Mucosa of descending colon (tissue), 3 donors: ENCODE measurements around the gene GPR101. TPM values are rescaled to one million over a fixed set of nuclear protein-coding genes. Genes with fewer than 3 reads are reported as not detected.

Experiments used
- ATAC-seq: fragments of 200-7000 bp; cut with Tn5 transposase; one replicate; pipeline ENCODE4 v1.9.1; 2020; ENCODE audit warnings: mild to moderate bottlenecking, moderate library complexity
- DNase-seq, 3 donors: peaks; one replicate each; pipeline ENCODE4 v3.0.0-alpha.2; 2020
- H3K36me3 ChIP-seq: fragments of 200-600 bp; one replicate; pipeline ENCODE4 v1.8.0; 2021; ENCODE audit warnings: low read depth, mild to moderate bottlenecking
- H3K4me1 ChIP-seq: fragments of 200-600 bp; one replicate; pipeline ENCODE4 v1.8.0; 2021; ENCODE audit warnings: low read depth, mild to moderate bottlenecking
- H3K4me3 ChIP-seq: fragments of 200-600 bp; one replicate; pipeline ENCODE4 v1.8.0; 2021; ENCODE audit warnings: mild to moderate bottlenecking
- H3K9me3 ChIP-seq: fragments of 200-600 bp; one replicate; pipeline ENCODE4 v1.8.0; 2021; ENCODE audit warnings: mild to moderate bottlenecking
- intact Hi-C, 2 donors: fragments of 100-400 bp; cut with DNase I in 1 of 2; cut with micrococcal nuclease in 1 of 2; formaldehyde crosslinking; loops; one replicate each; pipeline versions ENCODE4 v1.11.0 to v1.11.1; 2022; cut with DNase I, micrococcal nuclease
- total RNA-seq, 3 donors: library from RNA; stranded (reverse); fragmentation: NEBNext Ultra II Directional in 2 of 3; extraction: Animal tissue kit (Norgen Biotek cat#: 25700) in 2 of 3; gene quantifications; one replicate each; pipeline versions ENCODE4 v1.2.1 to v1.2.4, GENCODE V29; 2021 to 2023
- TF ChIP-seq, protein P1 (sequence below): fragments of 200-600 bp; IDR thresholded peaks from one replicate; pipeline ENCODE4 v1.8.0; 2022; ENCODE audit warnings: antibody characterized with exemption, mild to moderate bottlenecking
- donor health status: DM: no; HTN: no; CAD: no; lungs with moderate emphysema.
- donor health status: DM: no; HTN: no; CAD: no.
- donor health status: DM: no; HTN: yes; CAD: no.

The GPR101 gene
- total RNA-seq, 3 donors from 2014 or later: not detected

DNA sequence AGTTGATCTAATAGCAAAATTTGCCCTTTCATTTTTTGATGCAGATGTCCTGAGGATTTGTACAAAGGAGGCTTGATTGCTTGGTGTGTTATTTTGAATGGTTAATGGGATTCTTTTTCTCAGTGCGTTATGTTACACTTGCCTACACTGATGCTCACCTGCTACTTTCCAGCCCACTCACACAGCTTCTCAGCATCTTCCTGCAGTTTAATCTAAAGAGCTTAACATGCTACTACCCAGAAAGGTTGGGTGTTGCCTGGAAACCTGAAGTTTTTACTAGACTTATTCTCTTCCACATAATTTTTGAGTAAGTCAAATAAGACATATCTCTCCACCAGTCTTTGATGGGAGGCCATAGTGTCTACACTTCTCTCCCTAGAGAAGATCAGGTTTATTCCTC, 9.9 kb upstream of the GPR101 start:
- ATAC-seq (no peak), DNase-seq (no peak)
- TF ChIP-seq, protein P1, sequence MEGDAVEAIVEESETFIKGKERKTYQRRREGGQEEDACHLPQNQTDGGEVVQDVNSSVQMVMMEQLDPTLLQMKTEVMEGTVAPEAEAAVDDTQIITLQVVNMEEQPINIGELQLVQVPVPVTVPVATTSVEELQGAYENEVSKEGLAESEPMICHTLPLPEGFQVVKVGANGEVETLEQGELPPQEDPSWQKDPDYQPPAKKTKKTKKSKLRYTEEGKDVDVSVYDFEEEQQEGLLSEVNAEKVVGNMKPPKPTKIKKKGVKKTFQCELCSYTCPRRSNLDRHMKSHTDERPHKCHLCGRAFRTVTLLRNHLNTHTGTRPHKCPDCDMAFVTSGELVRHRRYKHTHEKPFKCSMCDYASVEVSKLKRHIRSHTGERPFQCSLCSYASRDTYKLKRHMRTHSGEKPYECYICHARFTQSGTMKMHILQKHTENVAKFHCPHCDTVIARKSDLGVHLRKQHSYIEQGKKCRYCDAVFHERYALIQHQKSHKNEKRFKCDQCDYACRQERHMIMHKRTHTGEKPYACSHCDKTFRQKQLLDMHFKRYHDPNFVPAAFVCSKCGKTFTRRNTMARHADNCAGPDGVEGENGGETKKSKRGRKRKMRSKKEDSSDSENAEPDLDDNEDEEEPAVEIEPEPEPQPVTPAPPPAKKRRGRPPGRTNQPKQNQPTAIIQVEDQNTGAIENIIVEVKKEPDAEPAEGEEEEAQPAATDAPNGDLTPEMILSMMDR: no peak
- intact Hi-C loops: no loop called here
- no peaks in the 10 kb centered on the region for H3K36me3 ChIP-seq
- H3K4me1 ChIP-seq: no peaks in the 10 kb centered on the region
- no peak overlapping the region for H3K4me3 ChIP-seq
- no peaks in the 10 kb centered on the region for H3K9me3 ChIP-seq

DNA sequence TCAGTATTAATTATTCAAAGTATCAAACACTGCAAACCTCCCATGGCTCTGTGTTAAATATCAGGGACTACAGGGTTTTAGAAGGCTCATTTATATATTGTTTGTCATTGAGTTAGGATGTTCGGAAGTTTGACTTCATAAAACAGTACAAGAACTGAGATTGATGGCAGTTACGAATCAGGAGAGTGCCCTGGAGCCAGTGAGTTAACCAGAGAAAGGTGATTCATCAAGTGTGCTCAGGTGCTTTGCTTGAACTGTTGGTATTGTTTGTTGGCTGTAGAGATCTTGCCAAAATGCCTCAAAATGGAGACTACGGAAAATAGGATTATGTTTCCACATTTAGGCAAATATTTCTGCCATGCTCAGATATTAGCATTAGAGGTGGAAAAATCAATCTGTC, 7.5 kb upstream of the GPR101 start:
- DNase-seq (no peak), ATAC-seq (no peak)
- H3K9me3 ChIP-seq: no peaks in the 10 kb centered on the region
- H3K4me3 ChIP-seq: no peak overlapping the region
- TF ChIP-seq, protein P1: no peak
- no peaks in the 10 kb centered on the region for H3K4me1 ChIP-seq
- no peaks in the 10 kb centered on the region for H3K36me3 ChIP-seq
- intact Hi-C loops: no loop called here

DNA sequence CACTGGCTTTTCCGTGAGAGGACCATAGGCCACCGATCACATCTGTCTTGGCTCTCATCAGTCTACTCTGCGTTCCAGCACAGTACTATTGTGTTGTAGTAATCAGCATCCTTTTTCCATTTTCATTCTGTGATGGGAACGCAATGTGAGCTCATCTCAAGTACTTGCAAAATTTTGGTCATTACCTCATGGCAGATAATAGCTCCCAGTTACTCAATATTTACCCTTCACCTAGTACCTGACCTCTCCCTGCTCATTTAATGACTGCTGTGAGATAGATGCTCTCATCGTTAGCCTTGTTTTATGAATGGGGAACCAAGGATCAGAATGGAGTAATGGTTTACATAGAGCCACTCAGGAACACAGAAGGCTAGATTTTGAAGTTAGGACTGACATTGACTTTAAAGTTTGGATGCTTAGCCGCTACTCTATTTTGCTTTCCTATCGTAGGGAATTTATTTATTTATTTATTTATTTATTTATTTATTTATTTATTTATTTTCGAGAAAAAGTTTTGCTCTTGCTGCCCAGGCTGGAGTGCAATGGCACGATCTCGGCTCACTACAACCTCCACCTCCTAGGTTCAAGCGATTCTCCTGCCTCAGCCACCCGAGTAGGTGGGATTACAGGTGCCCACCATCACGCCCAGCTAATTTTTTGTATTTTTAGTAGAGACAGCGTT, 6.5 kb upstream of the GPR101 start:
- Histone ChIP-seq H3K9me3 (no peaks in the 10 kb centered on the region), H3K4me3 (no peak overlapping the region), H3K4me1 (no peaks in the 10 kb centered on the region), H3K36me3 (no peaks in the 10 kb centered on the region)
- intact Hi-C loops: no loop called here
- ATAC-seq: no peak
- DNase-seq: no peak
- TF ChIP-seq, protein P1: no peak

DNA sequence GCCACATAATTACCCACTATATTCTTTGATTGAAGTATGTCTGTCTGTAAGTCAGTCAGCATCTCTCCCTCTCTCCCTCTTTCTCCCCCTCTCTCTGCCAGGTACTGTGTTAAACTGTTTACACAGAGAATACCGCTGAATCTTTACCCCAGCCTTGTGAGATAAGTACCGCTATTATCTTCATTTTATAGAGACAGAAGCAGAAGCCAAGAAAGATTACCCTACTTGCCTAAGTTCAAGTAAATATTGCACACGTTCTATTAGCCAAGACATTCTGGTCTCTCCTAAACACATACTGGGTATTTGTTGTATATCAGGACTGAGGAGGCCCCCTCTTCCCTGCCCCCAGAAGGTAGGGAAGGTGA, 695 bp upstream of the GPR101 start:
- no peak for ATAC-seq

DNA sequence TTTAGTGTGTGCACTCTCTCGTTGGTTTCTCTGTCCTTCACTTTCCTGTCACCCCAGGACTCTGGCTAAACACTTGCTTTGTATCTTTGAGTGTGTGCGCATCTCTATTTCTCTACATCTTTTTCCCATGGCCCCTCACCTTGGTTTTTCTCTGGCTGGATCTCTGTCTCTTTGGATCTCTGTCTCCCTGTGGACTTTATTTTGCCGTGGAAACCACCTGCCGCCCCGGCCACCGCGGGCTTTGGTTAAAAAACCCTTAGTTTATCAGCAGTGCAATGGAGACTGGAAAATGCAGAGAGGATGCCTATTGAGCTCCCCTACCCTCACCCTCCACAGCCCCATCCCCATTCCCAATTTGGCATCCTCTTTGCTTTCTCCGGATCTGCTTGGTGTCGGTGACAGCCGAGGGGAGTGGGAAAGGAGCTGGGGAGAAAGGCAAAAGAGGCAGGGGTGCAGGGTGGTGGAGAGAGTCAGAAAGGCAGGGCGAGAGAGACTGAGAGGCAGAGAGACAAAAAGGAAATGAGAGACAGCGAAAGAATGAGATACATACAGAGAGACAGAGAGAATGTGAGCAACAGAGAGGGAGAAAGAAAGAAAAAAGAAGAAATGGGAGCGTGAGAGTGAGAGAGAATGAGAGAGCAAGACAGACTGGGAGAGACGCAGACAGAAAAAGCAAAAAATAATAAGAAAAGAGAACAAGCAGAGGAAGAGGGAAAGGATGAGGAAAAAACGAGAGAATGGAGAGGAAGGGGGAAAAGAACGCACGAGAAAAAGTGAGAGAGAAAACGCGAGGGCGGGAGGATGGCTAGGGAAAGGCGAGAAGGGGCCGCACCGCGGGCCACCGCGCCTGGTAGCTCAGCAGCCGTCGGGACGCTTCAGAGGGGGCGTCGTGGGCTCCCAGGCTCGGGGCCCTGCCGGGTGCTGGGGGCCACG, 688 bp downstream of the GPR101 start:
- TF ChIP-seq, protein P1: no peak
- no peak overlapping the region for H3K4me3 ChIP-seq
- no peaks in the 10 kb centered on the region for H3K9me3 ChIP-seq
- peaks cover 2% of the 10 kb centered on the region for H3K4me1 ChIP-seq
- no peak for DNase-seq
- no peak for ATAC-seq
- H3K36me3 ChIP-seq: no peaks in the 10 kb centered on the region
- intact Hi-C loops: no loop called here

More for the DNA sequence above, 695 bp upstream of the GPR101 start:
- Histone ChIP-seq H3K4me3 (no peak overlapping the region), H3K36me3 (no peaks in the 10 kb centered on the region), H3K9me3 (no peaks in the 10 kb centered on the region), H3K4me1 (peaks cover 2% of the 10 kb centered on the region)
- TF ChIP-seq, protein P1: no peak
- intact Hi-C loops: no loop called here
- DNase-seq: no peak
